Liver (tissue), 9 donors: ENCODE results near the gene EHF. TPM values are rescaled to one million over a fixed set of nuclear protein-coding genes. Genes with fewer than 3 reads are reported as not detected.

ENCODE experiments used
- DNase-seq: peaks from one replicate; pipeline ENCODE4 v3.0.0-alpha.2; 2017; ENCODE audit warnings: low spot score
- H3K27ac ChIP-seq, 2 donors: one replicate each; pipeline ENCODE4 v1.7.0; 2013; ENCODE audit warnings: inconsistent platforms in 2 of 2, low read length in 2 of 2, control low read depth in 1 of 2, low read depth in 1 of 2, mild to moderate bottlenecking in 1 of 2
- H3K27me3 ChIP-seq, 4 donors: one replicate each; pipeline versions ENCODE4 v1.6.1 to v1.7.0; 2013; ENCODE audit warnings: low read length in 3 of 4, inconsistent platforms in 1 of 4, mild to moderate bottlenecking in 1 of 4, moderate library complexity in 1 of 4; ENCODE audit not compliant: control insufficient read depth in 4 of 4, insufficient read depth in 4 of 4
- H3K36me3 ChIP-seq, 4 donors: one replicate each; pipeline versions ENCODE4 v1.6.1 to v1.7.0; 2013; ENCODE audit warnings: low read length in 3 of 4, mild to moderate bottlenecking in 3 of 4, low read depth in 1 of 4, moderate library complexity in 1 of 4; ENCODE audit not compliant: control insufficient read depth in 4 of 4, insufficient read depth in 3 of 4
- H3K4me1 ChIP-seq, 4 donors: one replicate each; pipeline versions ENCODE4 v1.6.1 to v1.7.0; 2013; ENCODE audit warnings: low read length in 3 of 4, mild to moderate bottlenecking in 3 of 4, moderate library complexity in 1 of 4; ENCODE audit not compliant: control insufficient read depth in 4 of 4, insufficient read depth in 4 of 4
- H3K4me3 ChIP-seq, 3 donors: one replicate each; pipeline versions ENCODE4 v1.6.1 to v1.7.0; 2013; ENCODE audit warnings: low read length in 3 of 3, control low read depth in 1 of 3, low read depth in 1 of 3, mild to moderate bottlenecking in 1 of 3
- H3K9ac ChIP-seq, 2 donors: one replicate each; pipeline ENCODE4 v1.7.0; 2013; ENCODE audit warnings: low read length in 2 of 2, mild to moderate bottlenecking in 2 of 2, moderate library complexity in 2 of 2, control low read depth in 1 of 2, low read depth in 1 of 2
- H3K9me3 ChIP-seq, 4 donors: one replicate each; pipeline versions ENCODE4 v1.6.1 to v1.7.0; 2013; ENCODE audit warnings: low read length in 3 of 4; ENCODE audit not compliant: control insufficient read depth in 4 of 4
- ATF3 ChIP-seq: IDR thresholded peaks from 2 replicates; pipeline ENCODE4 v1.6.1; 2016; ENCODE audit warnings: antibody characterized with exemption
- CTCF ChIP-seq: fragments of 150-350 bp; IDR thresholded peaks from 2 replicates; pipeline ENCODE4 v1.5.1; 2017; ENCODE audit warnings: improper control_type of control experiment, low read depth, low read length; ENCODE audit not compliant: missing input control
- EGR1 ChIP-seq, 2 donors: IDR thresholded peaks; 2 replicates each; pipeline ENCODE4 v1.6.1; 2016 to 2018; ENCODE audit warnings: antibody characterized with exemption in 2 of 2, low read depth in 2 of 2
- FOXA2 ChIP-seq: IDR thresholded peaks from 2 replicates; pipeline ENCODE4 v1.6.1; 2016; ENCODE audit warnings: antibody characterized with exemption
- GABPA ChIP-seq, 2 donors: IDR thresholded peaks in 1 of 2; conservative IDR thresholded peaks in 1 of 2; 2 replicates each; pipeline ENCODE4 v1.6.1; 2016; ENCODE audit warnings: antibody characterized with exemption in 2 of 2, mild to moderate bottlenecking in 1 of 2, moderate library complexity in 1 of 2
- HNF4A ChIP-seq, 2 donors: conservative IDR thresholded peaks; 2 replicates each; pipeline ENCODE4 v1.6.1; 2016; ENCODE audit warnings: antibody characterized with exemption in 2 of 2, mild to moderate bottlenecking in 2 of 2
- HNF4G ChIP-seq: IDR thresholded peaks from 2 replicates; pipeline ENCODE4 v1.6.1; 2016; ENCODE audit warnings: antibody characterized with exemption
- JUND ChIP-seq, 2 donors: IDR thresholded peaks; 2 replicates each; pipeline ENCODE4 v1.6.1; 2016; ENCODE audit warnings: antibody characterized with exemption in 2 of 2
- MAX ChIP-seq: IDR thresholded peaks from 2 replicates; pipeline ENCODE4 v1.6.1; 2016; ENCODE audit warnings: antibody characterized with exemption
- NR2F2 ChIP-seq: IDR thresholded peaks from 2 replicates; pipeline ENCODE4 v1.6.1; 2016; ENCODE audit warnings: antibody characterized with exemption
- RAD21 ChIP-seq, 2 donors: IDR thresholded peaks; 2 replicates each; pipeline ENCODE4 v1.6.1; 2016; ENCODE audit warnings: antibody characterized with exemption in 2 of 2, mild to moderate bottlenecking in 2 of 2
- REST ChIP-seq: IDR thresholded peaks from 2 replicates; pipeline ENCODE4 v1.6.1; 2016; ENCODE audit warnings: antibody characterized with exemption, mild to moderate bottlenecking
- RXRA ChIP-seq, 2 donors: IDR thresholded peaks; 2 replicates each; pipeline ENCODE4 v1.6.1; 2017 to 2018; ENCODE audit warnings: antibody characterized with exemption in 2 of 2, mild to moderate bottlenecking in 1 of 2
- TAF1 ChIP-seq: conservative IDR thresholded peaks from 2 replicates; pipeline ENCODE4 v1.6.1; 2016; ENCODE audit warnings: antibody characterized with exemption, mild to moderate bottlenecking
- YY1 ChIP-seq: IDR thresholded peaks from 2 replicates; pipeline ENCODE4 v1.6.1; 2016; ENCODE audit warnings: antibody characterized with exemption, mild to moderate bottlenecking
- WGBS: extraction: QIAGEN DNeasy Blood & Tissue Kit; methylation state at CpG from one replicate; pipeline ENCODE4 v1.1.7; 2013; 5-methylcytosine and 5-hydroxymethylcytosine counted together
- polyA plus RNA-seq, 2 donors: library from polyadenylated mRNA; stranded (reverse) in 1 of 2; unstranded in 1 of 2; fragments of 200-250 nt in 1 of 2; fragments of >200 nt in 1 of 2; fragmentation: Nextera tagmentation in 1 of 2; extraction: Ambion mirVana in 1 of 2; gene quantifications; one replicate each; pipeline versions ENCODE4 v1.2.1 to v1.2.3, GENCODE V29; 2013 to 2015
- total RNA-seq, 2 donors: library from RNA; depleted of rRNA; stranded (reverse); fragments of >200 nt; gene quantifications; one replicate each; pipeline ENCODE4 v1.2.3, GENCODE V29; 2014
- donor health status: healthy.
- donor health status: healthy.
- donor health status: healthy.
- donor health status: healthy.
- donor health status: healthy.

The EHF gene
- total and polyA plus RNA-seq, 4 donors, result 0.85 to 5.9 (median 2.6) TPM

- Histone ChIP-seq H3K36me3 (no peaks in the 10 kb centered on the region), H3K4me3 (no peak overlapping the region), H3K9ac (no peak overlapping the region), H3K9me3 (no peaks in the 10 kb centered on the region), H3K27me3 (no peaks in the 10 kb centered on the region), H3K27ac (no peak overlapping the region), H3K4me1 (peaks cover 0 to 1% (median 0%) of the 10 kb centered on the region in 4 donors)
- no peak for TF ChIP-seq YY1
- TF ChIP-seq HNF4A (conservative IDR thresholded peaks at IDR 0.05), result peak in 1 of 2 donors; percentile 18
- TF ChIP-seq TAF1, result no peak
- WGBS, result 61% methylated on average over 4 of the region's 4 CpGs
- peak; percentile 19 for DNase-seq
Observed at GRCh38 chr11:34606326-34607120, 14.4 kb upstream of the EHF start.

- Histone ChIP-seq H3K4me1 (peaks cover 0 to 4% (median 1%) of the 10 kb centered on the region in 4 donors), H3K4me3 (no peak overlapping the region), H3K9ac (no peak overlapping the region), H3K9me3 (no peaks in the 10 kb centered on the region), H3K27ac (no peak overlapping the region), H3K27me3 (no peaks in the 10 kb centered on the region), H3K36me3 (no peaks in the 10 kb centered on the region)
- WGBS, result 93% methylated on average over 7 of the region's 7 CpGs
- no peak for TF ChIP-seq CTCF
- no peak for TF ChIP-seq RAD21 (IDR thresholded peaks at IDR 0.05)
- TF ChIP-seq HNF4A (conservative IDR thresholded peaks at IDR 0.05), result no peak
- no peak for TF ChIP-seq EGR1 (IDR thresholded peaks at IDR 0.05; ENCODE audit: low read depth in 2 of 2)
- TF ChIP-seq HNF4G, result no peak
- TF ChIP-seq ATF3, result no peak
- no peak for TF ChIP-seq FOXA2
- DNase-seq, result peak; percentile 17
Observed at GRCh38 chr11:34609187-34609751, 11.6 kb upstream of the EHF start.

GRCh38 chr11:34609850-34610249, 11.0 kb upstream of the EHF start:
- peak; percentile 5 for DNase-seq
- Histone ChIP-seq H3K27ac (no peak overlapping the region), H3K9ac (no peak overlapping the region), H3K4me1 (peaks cover 0 to 4% (median 1%) of the 10 kb centered on the region in 4 donors), H3K9me3 (no peaks in the 10 kb centered on the region), H3K36me3 (no peaks in the 10 kb centered on the region), H3K27me3 (no peaks in the 10 kb centered on the region), H3K4me3 (no peak overlapping the region)
- 92% methylated on average over 7 of the region's 7 CpGs for WGBS
- TF ChIP-seq RAD21 (IDR thresholded peaks at IDR 0.05) (no peak), CTCF (no peak), HNF4A (conservative IDR thresholded peaks at IDR 0.05) (no peak), REST (no peak), HNF4G (no peak), YY1 (no peak), MAX (no peak), TAF1 (no peak), ATF3 (no peak), JUND (IDR thresholded peaks at IDR 0.05) (no peak), GABPA (IDR thresholded peaks at IDR 0.05 in 1 of 2, conservative IDR thresholded peaks at IDR 0.05 in 1 of 2) (no peak), EGR1 (IDR thresholded peaks at IDR 0.05; ENCODE audit: low read depth in 2 of 2) (no peak), RXRA (IDR thresholded peaks at IDR 0.05) (no peak), FOXA2 (no peak), NR2F2 (no peak)
